Stimulated activated CD8-positive, alpha-beta memory T cell treated with anti-CD3 and anti-CD28 coated beads, Interleukin-15, amount 100 ng/mL, for 1 hour (primary cell): Measurements from ENCODE around the gene LRRN4.
"Not testable (repeated sequence)": the region's sequence is repeated elsewhere in the genome, so short reads cannot be mapped to it uniquely, and the experiment has no call there.

Experiments used
- DNase-seq: peaks from one replicate; pipeline ENCODE4 v3.0.0-alpha.2; 2020; ENCODE audit warnings: low read depth

LRRN4 gene

DNA sequence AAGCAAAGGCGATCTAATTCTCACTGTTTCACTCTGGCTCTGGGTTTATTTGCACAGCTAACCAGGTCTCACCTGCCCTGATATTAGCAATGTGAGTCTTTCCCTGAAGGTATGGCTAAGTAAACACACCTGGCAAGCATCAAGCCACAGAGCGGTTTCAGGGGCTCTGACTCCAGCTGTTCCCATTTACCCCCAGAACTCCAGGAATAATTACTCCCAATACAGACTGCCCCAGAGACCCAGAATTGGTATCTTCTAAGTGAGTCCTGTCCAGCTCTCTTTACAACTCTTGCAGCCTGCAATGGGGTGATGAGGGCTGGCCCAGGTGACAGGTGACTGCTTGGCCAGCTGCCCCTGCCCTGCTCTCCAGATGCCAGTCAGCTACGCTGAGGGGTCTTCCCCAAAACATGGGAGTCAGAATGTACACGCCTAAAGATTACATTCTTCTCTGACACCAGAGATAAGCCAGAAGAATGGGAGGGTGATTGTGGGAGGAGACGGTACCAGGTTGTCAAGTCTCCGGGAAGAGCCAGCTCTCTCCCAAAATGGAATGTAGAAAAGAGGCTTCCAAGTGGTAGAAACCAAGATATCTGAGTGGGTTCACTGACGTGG lies 4.9 kb upstream of the LRRN4 start:
- no peak for DNase-seq

DNA sequence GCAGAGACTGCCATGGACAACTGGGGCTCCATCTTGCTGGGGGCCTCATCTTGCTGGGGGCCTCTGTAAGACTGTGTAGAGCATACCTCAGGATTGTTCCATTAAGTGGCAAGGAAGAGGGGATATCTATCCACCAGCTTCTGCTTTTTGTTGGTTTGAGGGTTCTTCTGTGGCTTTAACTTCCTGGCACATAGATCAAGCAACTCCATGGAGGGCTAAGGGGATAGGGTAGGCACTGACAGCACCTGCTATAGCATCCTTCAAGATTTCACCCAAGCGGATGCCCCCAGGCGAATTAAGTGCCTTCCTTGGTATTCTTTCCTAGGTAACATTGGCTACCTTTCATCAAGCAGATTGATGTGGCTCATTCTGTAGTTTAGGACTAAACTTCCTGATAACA lies 3.8 kb upstream of the LRRN4 start:
- DNase-seq = no peak

DNA sequence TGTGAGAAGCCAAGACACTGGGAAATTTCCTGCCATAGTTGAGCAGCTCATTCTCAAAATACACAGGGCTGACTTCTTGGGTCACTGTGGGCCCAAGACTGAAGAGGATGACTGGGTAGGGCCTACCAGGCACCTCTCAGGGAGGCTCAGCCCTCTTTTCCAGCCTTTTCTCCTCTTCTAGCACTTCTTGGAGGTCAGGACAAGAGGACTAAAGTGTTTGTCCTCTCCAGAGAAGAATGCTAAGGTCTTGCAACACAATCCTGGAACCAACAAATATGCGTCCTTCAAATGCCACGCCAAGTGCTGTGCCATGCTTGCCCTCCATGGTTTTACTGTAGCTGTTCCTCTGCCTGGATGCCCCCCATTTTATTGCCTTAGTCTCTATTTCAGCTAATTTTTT lies 3.3 kb upstream of the LRRN4 start:
- DNase-seq = no peak

DNA sequence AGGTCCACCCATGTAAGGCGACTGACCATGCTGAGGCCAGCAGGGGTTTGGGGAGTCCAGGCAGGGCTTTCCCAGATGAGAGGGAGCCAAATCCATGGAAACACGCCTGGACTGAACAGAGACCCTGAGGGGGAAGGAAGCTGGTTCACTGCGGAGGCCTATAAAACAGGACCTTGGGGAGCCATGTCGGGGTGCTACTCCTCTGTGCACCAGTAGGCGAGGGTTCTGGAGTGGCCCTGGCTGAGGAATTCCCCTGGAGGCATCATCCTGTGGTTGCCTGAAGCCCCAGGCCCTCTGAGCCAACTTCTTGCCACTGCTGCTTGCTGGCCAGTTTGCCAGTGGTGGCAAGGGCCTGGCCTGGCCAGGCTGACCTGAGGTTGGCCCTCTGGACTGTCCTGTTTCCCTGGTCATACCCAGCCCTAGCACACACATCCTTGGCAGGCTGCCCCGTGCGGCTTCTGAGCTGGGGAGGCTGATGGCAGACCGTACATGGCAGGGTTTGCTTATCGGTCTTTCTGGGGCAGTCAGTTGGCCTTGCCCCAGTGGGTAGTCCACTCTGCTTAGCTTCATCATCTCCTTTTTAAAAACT lies 2.2 kb upstream of the LRRN4 start:
- no peak for DNase-seq

DNA sequence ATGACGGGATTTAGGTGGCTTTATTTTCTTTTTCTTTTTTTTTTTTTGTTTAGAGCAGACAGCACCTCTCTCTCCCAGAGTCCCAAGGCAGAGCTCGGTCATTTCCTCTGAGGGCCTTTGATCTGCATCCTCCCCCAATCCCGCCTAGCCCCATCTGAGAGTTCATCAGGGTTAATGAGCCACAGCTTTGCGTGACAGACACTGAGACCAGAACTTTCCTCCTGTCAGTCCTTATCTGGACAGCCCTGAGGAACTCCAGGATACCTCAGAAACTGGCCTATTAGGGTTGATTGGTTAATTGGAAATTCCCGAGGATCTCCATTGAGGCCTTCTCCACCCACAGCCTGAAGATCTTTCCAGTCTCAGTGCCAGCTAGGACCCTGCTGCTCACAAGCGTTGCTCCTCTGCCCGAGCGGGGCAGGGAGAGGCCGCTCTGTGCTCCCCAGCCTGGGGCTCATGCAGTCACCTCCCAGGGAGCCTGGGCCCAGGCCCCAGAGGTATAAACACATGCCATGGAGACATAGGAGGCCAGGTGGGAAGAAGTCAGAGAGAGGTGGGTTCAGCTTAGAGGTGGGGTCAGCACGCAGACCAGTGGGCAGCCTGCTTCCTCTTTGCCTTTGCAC lies 1.4 kb upstream of the LRRN4 start:
- DNase-seq = no peak

DNA sequence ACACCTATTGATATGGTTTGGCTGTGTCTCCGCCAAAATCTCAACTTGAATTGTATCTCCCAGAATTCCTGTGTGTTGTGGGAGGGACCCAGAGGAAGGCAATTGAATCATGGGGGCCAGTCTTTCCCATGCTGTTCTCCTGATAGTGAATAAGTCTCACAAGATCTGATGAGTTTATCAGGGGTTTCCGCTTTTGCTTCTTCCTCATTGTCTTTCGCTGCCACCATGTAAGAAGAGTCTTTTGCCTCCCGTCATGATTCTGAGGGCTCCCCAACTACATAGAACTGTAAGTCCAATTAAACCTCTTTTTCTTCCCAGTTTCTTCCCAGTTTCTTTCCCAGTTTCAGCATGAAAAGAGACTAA lies 810 bp upstream of the LRRN4 start:
- DNase-seq = not testable (repeated sequence)

DNA sequence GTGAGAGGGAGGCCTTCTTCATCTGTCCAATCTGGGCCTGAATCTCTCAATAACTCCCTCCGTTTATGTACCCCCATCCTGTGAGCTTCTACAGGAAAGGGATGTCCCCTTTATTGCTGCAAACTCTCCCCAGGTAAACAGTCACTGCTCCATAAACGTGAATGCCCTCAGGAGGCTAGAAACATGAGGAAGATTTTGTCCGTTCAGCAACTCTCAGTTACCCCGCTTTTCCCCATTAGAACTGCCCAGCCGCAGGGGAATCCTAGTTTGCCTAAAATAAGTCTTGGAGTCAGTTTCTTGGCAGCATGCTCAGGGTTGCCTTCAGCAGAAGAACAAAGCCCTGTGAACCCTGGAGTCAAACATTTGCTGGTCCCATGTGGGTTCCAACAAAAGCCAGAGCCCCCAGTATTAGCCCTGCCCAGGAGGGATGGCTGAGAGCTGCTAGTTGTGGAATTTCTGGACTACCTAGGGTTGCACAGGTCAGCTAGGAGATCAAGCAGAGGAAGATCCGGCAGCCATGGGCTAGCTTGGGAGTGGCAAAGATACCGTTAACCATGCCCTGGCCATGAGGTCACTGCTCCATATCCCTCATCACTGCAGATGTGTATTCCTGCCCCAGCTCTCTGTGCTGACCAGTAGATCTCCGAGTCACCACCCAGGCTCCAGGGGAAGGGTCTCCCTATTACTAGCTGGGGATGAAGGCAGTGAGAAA lies 640 bp downstream of the LRRN4 start:
- DNase-seq = no peak

DNA sequence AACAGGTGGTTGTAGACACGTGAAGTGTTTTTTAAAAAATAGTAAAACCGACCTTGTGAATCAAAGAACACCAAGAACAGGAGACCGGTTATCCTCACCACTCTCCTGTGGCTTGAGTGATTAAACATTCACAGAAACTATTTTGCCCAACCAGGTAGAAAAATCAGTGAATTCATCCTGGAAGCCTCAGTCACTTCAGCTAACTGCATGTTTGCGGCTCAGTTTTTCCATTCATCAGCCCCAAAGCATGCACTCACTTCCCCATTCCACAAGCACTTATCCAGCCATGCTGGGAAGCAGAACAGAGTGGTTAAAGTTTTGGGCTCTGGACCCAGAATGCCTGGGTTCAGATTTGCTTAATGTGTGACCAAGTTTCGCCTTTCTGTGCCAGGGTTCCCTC lies 2.4 kb downstream of the LRRN4 start:
- no peak for DNase-seq

DNA sequence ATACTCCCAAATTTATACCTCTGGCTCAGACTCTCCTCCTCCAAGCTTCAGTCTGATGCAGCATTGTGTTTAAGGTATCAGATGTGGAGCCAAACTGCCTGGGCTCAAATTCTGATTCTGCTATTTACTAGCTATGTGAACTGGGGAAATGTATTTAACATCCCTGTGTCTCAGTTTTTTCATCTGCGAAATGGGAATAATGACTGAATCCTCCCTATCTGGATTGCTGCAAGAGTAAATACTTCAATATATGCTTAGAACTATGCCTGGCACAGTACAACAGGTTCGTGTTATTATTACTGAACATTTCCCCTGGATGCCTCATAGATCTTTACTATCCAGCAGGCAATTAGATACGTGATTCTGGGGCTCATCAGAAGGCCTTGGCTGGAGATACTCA lies 5.5 kb downstream of the LRRN4 start:
- no peak for DNase-seq

DNA sequence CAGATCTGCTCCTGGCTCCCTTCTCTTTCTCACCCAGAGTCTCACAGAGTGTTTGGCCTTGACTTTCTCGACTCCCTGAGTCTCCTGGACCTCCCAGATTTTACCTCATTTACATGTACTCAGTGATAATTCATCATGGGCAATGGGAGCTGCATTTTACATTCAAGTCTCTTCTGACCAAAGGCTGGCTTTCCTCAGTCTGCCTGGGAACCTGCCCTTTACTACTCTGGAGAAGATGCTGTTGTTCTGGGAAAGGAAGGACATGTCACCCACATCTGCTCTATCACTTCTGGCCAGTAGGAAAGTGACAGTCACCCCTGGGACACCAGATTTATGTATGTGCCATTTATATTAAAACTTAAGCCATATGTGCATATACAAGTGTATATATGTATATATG lies 7.4 kb downstream of the LRRN4 start:
- no peak for DNase-seq

DNA sequence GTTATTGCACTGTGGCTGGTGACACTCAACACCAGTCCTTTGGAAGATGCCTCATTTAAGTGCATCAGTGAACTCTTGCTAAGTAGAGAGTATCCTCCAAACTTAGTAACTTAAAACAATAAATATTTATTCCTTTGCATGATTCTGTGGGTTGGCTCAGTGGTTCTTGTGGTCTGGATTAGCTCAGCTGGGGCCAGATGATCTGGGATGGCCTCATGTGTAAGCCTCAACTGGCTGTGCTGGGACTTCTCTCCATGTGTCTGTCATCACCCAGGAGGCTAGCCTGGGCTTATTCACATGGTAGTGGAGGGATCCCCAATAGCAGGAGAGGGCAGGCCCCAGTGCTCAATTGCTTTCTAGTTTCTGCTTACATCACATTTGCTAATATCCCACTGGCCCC lies 8.3 kb downstream of the LRRN4 start:
- no peak for DNase-seq

DNA sequence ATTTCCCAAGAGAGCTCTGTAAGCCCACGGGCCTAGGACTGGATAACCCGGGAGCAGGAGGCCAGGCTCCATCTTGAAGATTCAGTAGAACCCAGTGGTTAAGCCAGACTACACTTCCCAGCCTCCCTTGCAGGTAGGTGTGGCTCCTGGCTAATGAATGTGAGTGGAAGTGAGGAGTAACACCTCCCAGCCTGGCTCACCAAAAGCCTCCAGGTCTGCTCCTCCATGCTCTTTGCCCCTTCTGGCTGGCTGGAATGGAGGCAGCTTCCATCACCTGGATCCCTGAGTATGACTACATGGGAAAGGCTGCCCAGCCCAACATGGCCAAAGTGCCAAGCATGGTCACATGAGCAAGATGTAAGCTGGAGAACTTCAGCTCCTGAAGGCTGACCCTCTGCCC lies 9.7 kb downstream of the LRRN4 start:
- no peak for DNase-seq

DNA sequence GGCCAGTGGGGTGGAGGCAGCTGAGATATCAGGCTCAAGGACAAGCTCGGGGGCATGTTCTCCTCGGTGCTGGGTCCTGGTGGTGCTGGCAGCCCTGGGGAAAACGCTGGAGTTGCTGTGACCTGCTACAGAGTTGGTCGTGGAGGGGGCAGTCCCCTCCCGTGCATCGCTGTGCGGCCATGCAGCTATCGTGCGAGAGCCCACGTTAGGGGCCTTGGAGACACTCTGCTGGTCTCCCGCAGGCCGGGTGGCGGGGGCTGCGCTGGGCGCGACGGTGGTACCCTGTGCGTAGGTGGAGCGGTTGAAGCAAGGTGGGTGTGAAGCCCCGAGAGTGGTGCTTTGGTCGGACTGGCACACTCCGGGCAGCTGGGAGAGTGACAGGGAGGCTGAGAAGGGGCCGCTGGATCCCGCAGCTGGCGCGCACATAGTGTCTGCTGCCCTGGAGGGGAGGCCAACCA lies 12.0 kb downstream of the LRRN4 start:
- no peak for DNase-seq

DNA sequence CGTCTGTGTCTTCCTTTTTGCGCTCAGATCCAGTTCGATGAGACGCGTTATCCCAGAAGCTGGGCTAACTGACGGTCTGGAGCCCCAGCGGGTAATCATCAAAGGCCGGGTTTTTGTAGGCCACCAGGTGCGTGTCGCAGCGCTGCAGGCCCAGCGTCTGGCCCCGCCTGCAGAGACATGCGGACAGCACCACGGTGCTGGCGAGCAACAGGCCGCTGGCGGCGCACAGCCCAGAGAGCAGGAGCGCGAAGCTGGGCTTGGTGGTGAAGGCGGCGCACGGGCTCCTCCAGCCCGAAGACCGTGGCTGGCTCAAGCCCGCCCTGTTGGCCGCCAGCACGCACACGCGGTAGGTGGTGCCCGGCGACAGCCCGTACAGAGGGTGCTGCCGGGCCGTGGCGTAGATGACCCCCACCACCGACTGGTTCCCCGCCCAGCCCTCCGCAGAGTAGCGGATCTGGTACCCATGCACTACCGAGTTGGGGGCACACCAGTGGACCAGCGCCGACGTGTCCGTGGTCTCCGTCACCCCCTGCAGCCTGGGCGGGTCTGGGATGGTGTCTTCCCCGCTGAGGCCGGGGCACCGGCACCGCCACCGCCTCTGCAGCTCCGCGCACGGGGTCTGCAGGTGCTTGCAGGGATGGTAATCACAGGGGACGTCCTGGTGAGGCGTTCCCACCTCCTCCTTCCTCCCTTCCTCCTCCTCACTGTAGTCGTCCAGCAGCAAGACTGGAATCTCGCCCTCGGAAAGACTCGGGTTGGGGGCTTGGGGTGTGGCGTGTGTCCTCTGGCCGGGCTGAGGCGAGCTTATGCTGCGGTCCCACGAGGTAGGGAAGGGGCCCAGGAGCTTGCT lies 12.7 kb downstream of the LRRN4 start:
- no peak for DNase-seq

DNA sequence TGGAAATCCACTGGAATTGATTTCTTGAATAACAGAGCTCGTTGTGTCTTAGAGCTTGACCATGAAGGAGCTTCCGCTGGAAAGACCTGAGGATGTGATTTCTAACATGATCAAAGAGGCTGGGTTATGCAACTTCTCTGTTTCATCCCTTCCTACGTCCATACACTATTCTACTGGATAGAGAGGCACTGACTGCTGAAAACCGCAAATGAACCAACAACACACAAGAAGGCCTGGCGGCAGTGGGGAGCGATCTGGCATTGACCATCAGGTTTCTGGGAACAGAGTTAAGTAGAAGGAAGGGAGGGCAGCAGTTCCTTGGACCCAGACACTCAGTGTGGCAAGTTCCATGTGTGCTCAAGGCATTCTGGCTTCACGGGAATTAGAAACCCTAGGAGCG lies 13.3 kb downstream of the LRRN4 start:
- no peak for DNase-seq

DNA sequence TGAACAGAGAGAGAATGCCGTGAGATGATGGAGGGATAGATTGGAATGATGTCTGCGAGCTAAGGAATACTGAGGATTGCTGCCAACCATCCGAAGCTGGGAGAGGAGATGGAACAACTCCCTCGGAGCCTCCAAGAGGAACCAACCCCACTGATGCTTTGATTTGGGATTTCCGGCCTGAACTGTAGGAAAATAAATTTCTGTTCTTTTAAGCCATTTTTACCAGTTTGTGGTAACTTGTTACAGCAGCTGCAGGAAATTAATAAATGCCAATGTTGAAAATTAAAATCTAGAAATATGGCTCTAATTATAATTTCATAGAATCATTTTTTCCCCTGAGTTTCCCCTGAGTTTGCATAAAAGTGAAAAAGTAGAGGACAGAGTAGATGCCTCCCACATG lies 14.1 kb downstream of the LRRN4 start:
- DNase-seq = no peak

DNA sequence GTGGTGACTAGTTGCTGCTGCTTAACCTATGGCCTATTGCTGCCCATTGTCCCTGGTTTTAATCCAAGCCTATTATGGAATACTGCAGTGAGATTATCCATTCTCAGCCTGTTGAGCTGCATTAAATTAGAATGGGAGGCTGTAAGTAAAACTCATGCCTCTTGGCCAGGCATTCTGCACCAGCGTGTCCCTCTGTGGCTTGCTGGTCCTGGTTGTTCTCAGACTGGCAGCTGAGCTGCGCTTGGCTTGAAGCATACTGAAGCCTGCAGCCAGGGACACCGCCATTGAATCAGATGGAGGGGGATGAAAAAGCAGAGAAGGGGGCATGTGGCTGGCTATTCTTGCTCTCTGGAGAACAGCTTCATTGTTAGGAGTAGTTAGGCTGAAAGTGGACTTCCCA lies 15.6 kb downstream of the LRRN4 start:
- no peak for DNase-seq

DNA sequence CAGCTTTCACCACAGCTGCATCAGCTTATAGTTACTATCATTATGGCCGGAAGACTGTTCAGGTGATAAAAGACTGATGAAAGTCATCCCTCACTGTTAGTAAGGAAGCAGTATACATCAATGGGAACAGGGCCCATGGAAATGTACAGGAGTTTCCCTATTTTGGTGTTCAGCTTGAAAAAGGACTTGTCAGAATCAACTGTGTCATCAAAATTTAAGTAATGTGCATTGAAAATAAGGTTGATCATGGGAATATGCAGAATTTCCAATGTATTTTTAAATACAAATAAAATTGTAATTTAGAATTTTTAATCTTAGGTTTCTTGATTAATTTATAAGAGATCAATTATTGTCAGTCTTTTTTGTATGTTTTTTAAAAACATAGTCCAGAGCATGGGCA lies 16.8 kb downstream of the LRRN4 start:
- no peak for DNase-seq

DNA sequence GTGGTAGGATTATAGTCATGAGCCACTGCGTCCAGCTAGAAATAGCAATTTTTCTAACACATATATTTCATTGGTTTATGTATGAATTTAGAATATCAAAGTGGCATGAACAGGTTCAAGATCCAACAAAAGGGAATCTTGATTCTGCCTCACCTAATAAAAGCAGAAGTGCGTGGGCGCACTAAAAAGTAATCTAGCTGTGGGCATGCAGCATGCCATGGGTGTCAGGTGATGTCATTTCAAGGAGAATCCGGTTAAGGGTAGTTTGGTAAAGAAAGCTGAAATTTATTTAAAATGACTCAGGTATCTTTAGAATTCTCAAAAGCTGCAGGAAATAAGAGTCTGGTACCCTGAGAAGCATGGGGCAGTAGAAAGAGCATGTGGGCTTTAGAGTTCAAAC lies 17.6 kb downstream of the LRRN4 start:
- no peak for DNase-seq

DNA sequence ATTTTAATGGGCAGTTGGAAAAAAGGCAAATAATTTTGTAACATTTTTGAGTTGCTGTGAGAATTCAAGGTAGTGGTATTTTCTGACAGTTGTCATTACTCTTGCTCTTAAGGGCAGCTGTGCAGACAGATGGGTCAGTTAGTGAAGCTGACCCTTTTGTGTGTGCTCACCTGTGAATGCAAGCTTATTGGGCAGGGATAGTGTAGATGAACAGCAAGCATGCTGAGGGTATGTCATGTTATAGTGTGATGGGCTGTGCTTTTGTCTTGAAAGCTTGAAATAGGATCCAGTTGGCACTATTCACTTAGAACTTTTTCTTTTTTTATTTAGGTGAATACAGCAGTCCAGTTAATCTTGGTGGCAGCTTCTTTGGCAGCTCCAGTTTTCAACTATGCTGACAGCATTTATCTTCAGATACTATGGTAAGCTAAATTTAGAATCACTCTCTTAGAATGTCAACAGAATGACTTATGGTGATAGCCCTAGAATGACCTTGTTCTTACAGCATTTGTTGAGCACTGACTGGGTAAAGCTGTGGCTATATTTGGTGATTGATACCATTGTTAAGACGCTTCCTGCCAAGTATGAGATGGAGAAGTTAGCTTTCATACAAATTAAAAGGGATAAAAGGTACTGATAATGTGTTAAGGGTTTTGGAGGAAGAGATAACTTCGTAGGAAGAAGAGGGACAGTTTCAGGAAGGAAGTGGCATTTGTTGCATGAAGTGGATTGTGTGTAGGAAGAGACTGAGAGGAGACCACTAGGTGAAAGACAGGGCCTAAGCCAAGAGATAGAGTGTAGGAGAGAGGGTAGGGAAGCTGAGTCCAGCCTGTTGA lies 19.5 kb downstream of the LRRN4 start:
- DNase-seq = no peak

DNA sequence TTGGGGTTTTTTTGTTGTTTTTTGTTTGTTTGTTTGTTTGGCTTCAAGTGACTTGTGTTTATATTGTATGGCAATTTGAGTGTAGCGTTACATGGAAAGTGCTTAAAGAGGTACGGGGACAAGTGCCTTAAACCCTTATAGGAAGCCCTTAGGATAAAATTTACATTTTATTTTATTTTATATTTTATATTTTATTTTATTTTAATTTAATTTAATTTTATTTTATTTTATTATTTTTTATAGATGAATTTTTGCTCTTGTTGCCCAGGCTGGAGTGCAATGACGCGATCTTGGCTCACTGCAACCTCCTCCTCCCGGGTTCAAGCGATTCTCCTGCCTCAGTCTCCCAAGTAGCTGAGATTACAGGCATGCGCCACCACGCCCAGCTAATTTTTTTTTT lies 21.0 kb downstream of the LRRN4 start:
- not testable (repeated sequence) for DNase-seq
